GM21576 (cell line): ENCODE data around the gene ATXN2.
"Not testable (repeated sequence)": the region's sequence is repeated elsewhere in the genome, so short reads cannot be mapped to it uniquely, and the experiment has no call there.

Experiments
- ATAC-seq: cut with Tn5 transposase; IDR thresholded peaks from one replicate; pipeline ENCODE4 v1.9.1; 2021; ENCODE audit warnings: mild to moderate bottlenecking, moderate library complexity; ENCODE audit not compliant: unreplicated experiment

The ATXN2 gene

DNA sequence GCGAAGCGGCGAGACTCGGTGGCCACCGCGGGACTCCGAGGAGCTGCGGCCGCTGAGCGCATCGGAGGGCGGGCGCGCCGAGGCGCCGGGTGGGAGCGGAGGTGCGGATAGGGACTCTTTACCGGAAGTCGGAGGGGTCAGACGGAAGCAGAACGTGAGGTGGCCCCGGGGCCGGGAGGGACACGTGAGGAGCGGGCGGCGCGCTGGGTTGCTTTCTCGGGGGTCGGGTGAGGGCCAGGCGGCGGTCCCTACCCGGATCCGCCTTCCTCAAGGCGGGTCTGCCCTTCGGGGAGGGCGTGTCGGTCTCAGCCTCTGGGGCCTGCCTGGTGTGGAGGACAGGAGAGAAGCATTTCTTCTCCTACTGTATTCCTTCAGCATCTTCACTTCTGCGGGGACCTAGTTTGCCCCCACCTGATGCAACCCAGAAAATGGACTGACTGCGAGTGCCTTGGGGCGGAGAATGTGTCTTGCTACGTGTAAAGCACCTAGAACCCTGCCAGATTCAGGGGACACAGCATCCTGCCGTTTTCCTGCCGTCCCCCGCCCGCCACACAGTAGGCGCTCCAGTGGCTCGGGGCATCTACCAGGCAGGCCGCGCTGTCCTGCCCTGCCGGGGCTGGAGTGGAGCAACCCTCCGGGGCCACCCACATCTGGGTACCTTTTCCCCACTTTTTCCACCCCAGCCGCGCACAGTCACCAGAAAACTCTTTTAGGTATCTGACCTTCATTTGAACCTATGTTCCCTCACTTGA, 514 bp upstream of the ATXN2 start:
- peak; percentile 66 for ATAC-seq

GRCh38 chr12:111597831-111598636, 1.1 kb downstream of the ATXN2 start:
- ATAC-seq = no peak

GRCh38 chr12:111596985-111597830, 1.9 kb downstream of the ATXN2 start:
- no peak for ATAC-seq

DNA sequence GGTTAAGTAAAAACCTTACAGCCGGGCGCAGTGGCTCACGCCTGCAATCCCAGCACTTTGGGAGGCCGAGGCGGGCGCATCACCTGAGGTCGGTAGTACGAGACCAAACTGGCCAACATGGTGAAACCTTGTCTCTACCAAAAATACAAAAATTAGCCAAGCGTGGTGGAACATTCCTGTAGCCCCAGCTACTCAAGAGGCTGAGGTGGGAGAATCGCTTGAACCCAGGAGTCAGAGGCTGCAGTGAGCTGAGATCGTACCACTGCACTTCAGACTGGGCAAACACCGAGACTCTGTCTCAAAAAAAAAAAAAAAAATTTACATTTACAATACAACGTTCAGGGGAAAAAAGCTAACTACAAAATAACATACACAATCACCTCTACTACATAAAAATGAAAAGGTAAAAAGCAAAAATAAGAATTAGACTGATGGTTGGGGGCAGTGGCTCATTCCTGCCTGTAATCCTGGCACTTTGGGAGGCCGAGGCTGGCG, 3.7 kb downstream of the ATXN2 start:
- ATAC-seq = not testable (repeated sequence)

DNA sequence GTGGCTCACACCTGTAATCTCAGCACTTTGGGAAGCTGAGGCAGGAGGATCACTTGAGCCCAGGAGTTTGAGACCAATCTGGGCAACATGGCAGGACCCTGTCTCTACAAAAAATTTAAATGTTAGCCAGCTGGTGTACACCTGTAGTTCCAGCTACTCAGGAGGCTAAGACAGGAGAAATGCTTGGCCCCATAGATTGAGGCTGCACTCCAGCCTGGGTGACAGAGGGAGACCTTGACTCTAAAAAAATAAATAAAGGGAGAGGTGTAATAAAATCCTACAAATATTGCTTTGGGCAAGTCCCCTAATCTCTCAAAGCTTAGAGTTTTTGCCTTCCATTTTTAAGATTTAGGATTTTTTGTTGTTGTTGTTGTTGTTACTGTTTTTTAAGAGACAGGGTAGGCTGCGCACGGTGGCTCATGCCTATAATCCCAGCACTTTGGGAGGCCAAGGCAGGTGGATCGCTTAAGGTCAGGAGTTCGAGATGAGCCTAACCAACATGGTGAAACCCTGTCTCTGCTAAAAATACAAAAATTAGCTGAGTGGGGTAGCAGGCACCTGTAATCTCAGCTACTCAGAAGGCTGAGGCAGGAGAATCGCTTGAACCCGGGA, 7.6 kb downstream of the ATXN2 start:
- ATAC-seq = not testable (repeated sequence)

- ATAC-seq = no peak
These were observed 8.6 kb downstream of the ATXN2 start for GRCh38 chr12:111590552-111590951.

GRCh38 chr12:111589601-111590000, 9.5 kb downstream of the ATXN2 start:
- no peak for ATAC-seq

- no peak for ATAC-seq
These were observed 11.1 kb downstream of the ATXN2 start for GRCh38 chr12:111588010-111588409.

DNA sequence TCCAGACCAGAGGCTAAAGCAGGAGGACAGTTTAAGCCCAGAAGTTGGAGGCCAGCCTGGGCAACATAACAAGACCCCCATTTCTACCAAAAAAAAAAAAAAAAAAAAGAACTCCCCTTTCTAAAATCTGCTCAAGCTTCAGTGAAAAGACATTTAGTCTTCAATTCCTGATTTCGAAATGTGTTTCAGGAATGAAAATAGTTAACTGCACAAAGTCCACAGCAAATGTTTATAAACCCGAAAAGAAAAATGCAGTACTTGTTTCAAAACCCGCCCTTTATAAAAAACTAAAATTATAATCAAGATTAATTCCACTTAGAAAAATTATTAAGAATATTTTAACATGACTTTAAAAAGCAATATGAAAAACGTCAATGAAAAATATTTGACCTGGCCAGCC, 12.1 kb downstream of the ATXN2 start:
- no peak for ATAC-seq

- ATAC-seq = no peak
These were observed 13.4 kb downstream of the ATXN2 start for GRCh38 chr12:111585690-111586089.

DNA sequence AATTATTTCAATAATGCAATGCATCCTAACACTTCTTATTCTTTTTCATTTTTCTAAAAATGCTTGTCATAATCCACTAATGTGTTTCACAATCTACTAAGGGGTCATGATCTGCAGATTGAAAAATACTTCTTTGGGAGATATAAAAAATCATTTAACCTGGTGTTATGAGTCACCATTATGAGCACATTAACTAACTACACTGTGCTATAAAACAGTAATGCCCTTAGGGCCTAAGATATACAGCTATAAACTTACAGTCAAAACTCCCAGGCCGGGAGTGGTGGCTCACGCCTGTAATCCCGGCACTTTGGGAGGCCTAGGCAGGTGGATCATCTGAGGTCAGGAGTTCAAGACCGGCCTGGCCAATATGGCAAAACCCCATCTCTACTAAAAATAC, 14.2 kb downstream of the ATXN2 start:
- ATAC-seq = no peak

DNA sequence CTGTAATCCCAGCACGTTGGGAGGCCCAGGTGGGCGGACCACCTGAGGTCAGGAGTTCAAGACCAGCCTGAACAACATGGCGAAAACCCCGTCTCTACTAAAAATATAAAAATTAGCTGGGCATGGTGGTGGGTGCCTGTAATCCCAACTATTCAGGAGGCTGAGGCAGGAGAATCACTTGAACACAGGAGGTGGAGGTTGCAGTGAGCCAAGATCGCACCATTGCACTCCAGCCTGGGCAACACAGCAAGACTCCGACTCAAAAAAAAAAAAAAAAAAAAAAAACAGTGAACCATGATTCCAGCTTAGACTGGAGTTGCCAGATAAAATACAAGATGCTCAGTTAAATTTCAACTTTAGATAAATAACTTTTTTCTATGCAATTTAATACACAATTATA, 15.6 kb downstream of the ATXN2 start:
- ATAC-seq = not testable (repeated sequence)

DNA sequence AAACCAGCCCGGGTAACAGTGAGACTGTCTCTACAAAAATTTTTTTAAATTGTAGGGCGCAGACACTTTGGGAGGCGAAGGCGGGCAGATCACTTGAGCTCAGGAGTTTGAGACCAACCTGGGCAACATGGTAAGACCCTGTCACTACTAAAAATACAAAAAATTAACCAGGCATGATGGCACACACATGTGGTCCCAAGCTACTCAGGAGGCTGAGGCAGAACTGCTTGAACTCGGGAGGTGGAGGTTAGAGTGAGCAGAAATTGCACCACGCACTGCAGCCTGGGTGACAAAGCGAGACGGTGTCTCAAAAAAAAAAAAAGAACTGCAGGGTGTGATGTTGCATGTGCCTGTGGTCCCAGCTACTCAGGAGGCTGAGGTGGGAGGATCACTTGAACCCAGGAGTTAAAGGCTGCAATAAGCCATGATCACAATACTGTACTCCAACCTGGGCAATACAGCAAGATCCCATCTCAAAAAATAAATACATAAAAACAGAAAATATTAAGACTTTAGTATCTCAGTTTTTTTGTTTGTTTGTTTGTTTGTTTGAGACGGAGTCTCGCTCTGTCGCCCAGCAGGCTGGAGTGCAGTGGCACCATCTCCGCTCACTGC, 16.9 kb downstream of the ATXN2 start:
- no peak for ATAC-seq

DNA sequence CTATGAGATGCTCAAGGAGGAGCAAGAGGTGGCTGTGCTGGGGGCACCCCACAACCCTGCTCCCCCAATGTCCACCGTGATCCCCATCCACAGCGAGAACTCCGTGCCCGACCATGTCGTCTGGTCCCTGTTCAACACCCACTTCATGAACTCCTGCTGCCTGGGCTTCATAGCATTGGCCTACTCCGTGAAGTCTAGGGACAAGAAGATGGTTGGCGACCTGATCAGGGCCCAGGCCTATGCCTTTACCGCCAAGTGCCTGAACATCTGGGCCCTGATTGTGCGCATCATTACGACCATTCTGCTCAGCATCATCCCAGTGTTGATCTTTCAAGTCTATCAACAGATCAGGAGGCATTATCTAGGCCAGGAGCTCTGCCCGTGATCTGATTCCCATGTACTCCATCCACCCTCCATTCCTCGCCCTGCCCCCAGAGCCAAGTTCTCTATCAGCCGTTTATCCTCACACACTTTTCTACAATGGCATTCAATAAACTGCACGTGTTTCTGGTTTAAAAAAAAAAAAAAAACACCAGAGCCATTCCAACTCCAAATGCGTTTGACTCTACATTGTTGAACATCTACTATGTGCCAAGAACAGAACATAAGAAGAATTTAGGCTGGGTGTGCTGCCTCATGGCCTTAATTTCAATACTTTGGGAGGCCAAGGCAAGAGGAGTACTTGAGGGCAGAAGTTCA, 17.5 kb downstream of the ATXN2 start:
- no peak for ATAC-seq

DNA sequence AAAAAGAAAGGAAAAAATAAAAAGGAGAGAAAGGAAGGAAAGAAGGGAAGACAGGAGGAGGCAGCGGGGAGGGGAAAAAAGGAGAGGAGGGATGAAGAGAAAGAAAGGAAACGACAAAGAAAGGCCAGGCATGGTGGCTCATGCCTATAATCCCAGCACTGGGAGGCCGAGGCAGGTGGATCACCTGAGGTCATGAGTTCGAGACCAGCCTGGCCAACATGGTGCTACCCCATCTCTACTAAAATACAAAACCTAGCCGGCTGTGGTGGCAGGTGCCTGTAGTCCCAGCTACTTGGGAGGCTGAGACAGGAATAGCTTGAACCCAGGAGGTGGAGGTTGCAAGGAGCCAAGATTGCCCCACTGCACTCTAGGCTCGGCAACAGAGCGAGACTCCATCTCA, 18.4 kb downstream of the ATXN2 start:
- no peak for ATAC-seq

DNA sequence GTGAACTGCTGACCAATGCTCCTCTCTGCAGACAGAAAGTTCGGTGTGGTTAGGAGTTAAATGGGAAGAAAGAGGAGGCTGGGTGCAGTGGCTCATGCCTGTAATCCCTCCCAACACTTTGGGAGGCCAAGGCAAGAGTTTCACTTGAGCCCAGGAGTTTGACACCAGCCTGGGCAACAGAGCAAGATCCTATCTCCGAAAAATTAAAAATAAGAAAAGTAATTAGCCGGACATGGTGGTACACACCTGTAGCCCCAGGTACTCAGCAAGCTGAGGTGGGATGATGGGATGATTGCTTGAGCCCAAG, 19.0 kb downstream of the ATXN2 start:
- no peak for ATAC-seq

DNA sequence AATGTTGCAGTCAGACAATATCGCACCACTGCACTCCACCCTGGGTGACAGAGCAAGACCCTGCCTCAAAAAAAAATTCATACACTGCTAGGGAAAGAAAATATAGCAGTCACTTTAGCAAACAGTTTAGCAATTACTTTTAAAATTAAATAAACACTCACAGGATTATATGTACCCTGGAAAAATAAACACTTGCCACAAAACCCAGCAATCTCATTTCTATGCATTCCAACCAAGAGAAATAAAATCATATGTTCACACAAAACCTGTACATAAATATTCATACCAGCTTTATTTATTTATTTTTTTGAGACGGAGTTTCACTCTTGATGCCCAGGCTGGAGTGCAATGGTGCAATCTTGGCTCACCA, 20.2 kb downstream of the ATXN2 start:
- ATAC-seq = no peak

DNA sequence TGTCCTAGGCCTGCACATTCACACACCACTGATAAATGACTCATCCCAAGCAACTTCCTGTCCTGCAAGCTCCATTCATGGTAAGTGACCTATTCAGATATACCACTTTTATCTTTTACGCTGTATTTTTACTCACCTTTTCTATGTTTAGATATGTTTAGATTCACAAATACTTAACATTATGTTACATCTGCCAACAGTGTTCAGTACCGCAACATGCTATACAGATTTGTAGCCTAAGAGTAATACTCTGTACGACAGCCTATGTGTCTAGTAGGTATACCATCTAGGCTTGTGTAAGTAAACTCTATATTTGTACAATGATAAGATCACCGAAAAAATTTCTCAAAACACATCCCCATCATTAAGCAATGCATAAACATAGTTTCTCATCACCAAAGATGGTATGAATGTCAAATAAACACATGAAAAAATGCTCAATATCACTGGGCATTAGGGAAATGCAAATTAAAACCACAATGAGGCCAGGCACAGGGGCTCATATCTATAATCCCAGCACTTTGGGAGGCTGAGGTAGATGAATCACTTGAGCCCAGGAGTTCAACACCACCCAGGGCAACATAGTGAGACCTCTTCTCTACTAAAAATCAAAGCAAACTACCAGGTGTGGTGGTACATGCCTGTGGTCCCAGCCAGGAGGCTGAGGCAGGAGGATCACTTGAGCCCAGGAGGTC, 20.7 kb downstream of the ATXN2 start:
- ATAC-seq = no peak

DNA sequence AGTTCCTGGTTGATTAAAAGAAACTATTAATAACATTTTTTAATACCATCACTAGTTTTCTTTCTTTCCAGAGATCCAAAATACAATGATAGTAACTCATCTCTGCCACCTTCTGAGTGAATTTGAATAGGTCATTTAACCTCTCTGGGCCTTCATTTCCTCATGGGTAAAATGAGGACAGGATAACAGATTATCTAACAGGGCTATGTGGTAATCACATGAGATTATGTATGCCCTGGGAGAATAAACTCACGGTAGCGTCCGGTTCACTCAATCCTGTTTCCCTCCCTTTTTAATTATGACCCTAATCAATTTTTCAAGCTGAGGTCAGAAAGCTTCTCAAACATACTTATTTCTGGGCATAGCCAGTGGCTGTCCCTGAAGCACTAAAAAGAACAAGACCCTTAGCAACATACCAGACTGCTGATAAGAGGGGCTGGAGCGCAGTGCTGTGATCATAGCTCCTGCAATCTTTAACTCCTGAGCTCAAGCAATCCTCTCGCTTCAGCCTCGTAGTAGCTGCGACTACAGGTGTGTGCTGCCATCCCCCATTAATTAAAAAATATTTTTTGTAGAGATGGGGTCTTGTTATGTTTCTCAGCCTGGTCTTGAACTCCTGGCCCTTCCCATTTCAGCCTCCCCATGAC, 24.2 kb downstream of the ATXN2 start:
- no peak for ATAC-seq
